Osteocyte (in vitro differentiated cells): ENCODE measurements around the gene AK8. TPM values are rescaled to one million over a fixed set of nuclear protein-coding genes. Genes with fewer than 3 reads are reported as not detected.
A peak's percentile ranks its signal among the peaks of the same experiment; 100 is the strongest.

Experiments used
- DNase-seq: peaks from one replicate; pipeline ENCODE4 v3.0.0; 2021; ENCODE audit warnings: mixed read lengths; ENCODE audit not compliant: unreplicated experiment; ENCODE audit errors: extremely low spot score
- H3K27ac Mint-ChIP-seq: one replicate; pipeline ENCODE4 v1.8.0; 2021; ENCODE audit warnings: mild to moderate bottlenecking, mixed read lengths; ENCODE audit not compliant: unreplicated experiment
- H3K27me3 Mint-ChIP-seq: one replicate; pipeline ENCODE4 v1.8.0; 2021; ENCODE audit warnings: mixed read lengths; ENCODE audit not compliant: unreplicated experiment
- H3K36me3 Mint-ChIP-seq: one replicate; pipeline ENCODE4 v1.8.0; 2021; ENCODE audit warnings: mixed read lengths; ENCODE audit not compliant: unreplicated experiment
- H3K4me1 Mint-ChIP-seq: one replicate; pipeline ENCODE4 v1.8.0; 2021; ENCODE audit warnings: mixed read lengths; ENCODE audit not compliant: unreplicated experiment
- H3K4me3 Mint-ChIP-seq: one replicate; pipeline ENCODE4 v1.8.0; 2021; ENCODE audit warnings: mild to moderate bottlenecking, moderate library complexity, mixed read lengths; ENCODE audit not compliant: unreplicated experiment
- H3K9me3 Mint-ChIP-seq: one replicate; pipeline ENCODE4 v1.8.0; 2021; ENCODE audit warnings: mixed read lengths; ENCODE audit not compliant: unreplicated experiment
- total RNA-seq: library from RNA; stranded (reverse); gene quantifications from 2 replicates; pipeline ENCODE4 v1.2.1, GENCODE V29; 2021
- TF ChIP-seq, protein P1 (sequence below): fragments of 200-600 bp; sonication (generic); IDR thresholded peaks from 2 replicates; pipeline ENCODE4 v1.5.0; 2021; ENCODE audit warnings: antibody characterized with exemption, mild to moderate bottlenecking, moderate library complexity

AK8 gene
- total RNA-seq, 1 donor from 2014 or later: 0.91 TPM

DNA sequence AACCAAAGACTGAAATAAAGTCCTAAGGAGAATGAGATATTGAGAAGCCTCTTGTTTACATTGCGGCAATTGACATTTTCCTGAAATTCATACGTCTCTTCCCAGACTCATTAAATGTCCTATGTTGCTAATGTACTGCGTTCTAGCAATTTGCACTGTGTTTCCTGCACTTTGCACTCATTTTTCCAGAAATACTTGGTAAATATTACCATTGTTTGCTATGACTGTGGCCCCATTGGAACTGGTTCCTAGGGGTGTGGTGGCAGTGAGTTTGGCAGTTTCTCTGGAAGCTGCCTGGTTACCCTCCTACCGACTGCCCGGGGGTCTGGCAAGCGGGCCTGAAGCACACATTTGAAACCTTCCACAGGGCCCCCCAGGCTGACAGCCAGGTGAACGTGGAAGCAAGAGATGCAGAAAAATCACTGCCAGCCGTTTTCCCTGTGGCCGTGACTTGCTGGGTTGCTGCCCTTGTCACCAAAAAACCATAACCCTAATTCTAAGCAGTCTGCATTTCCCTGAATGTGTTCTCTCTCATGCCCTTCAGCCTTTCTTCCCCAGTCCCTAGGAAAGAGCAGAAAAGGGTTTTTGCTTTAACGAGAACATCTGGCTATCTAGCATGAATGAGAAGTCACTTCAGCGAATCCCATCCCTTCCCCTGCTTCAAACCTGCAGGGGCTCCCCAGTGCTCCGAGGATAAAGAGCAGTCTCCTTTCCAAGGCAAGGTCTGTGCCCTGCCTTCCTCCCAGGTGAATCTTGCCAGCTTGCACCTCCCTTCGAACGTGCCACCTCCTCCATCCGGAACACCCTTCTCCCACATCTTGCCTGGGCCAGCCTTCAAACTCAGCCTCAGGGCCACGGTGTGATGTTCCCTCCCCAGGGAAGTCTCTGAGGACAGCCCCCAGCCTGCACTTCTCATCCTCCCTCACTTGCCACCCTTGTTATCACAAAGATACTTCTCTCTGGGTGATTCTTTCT is 84.2 kb downstream of the AK8 start:
- H3K27me3 Mint-ChIP-seq: peaks cover 46% of the 10 kb centered on the region

DNA sequence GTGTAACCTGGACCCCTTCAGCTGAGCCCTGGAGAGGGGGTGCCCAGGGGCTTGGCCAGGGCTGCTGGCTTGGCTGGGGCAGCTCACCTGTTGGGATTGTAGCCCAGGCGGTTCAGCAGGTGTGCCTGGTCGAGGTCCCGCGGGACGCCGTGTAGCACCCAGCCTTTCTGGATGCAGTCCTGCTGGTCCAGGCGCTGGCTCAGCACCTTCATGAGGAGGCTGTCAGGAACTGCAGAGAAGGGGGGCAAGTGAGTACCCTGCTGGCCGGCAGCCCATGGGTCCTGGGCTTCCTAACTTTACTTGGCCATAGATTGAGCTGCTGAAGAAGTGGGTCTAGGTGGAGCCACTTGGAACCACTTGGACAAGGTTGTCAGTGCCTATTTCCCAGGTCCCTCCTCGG is 85.5 kb downstream of the AK8 start:
- peaks cover 8% of the 10 kb centered on the region for H3K9me3 Mint-ChIP-seq
- no peak for DNase-seq
- H3K36me3 Mint-ChIP-seq: no peaks in the 10 kb centered on the region
- H3K27ac Mint-ChIP-seq: no peak overlapping the region
- H3K4me1 Mint-ChIP-seq: no peaks in the 10 kb centered on the region
- H3K27me3 Mint-ChIP-seq: peaks cover 46% of the 10 kb centered on the region
- H3K4me3 Mint-ChIP-seq: no peak overlapping the region
- TF ChIP-seq, protein P1, sequence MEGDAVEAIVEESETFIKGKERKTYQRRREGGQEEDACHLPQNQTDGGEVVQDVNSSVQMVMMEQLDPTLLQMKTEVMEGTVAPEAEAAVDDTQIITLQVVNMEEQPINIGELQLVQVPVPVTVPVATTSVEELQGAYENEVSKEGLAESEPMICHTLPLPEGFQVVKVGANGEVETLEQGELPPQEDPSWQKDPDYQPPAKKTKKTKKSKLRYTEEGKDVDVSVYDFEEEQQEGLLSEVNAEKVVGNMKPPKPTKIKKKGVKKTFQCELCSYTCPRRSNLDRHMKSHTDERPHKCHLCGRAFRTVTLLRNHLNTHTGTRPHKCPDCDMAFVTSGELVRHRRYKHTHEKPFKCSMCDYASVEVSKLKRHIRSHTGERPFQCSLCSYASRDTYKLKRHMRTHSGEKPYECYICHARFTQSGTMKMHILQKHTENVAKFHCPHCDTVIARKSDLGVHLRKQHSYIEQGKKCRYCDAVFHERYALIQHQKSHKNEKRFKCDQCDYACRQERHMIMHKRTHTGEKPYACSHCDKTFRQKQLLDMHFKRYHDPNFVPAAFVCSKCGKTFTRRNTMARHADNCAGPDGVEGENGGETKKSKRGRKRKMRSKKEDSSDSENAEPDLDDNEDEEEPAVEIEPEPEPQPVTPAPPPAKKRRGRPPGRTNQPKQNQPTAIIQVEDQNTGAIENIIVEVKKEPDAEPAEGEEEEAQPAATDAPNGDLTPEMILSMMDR: no peak

More for the DNA sequence above, 84.2 kb downstream of the AK8 start:
- Mint-ChIP-seq H3K36me3 (no peaks in the 10 kb centered on the region), H3K4me1 (no peaks in the 10 kb centered on the region), H3K4me3 (no peak overlapping the region), H3K9me3 (no peaks in the 10 kb centered on the region), H3K27ac (no peak overlapping the region)
- DNase-seq: peak; percentile 70
- TF ChIP-seq, protein P1: no peak

DNA sequence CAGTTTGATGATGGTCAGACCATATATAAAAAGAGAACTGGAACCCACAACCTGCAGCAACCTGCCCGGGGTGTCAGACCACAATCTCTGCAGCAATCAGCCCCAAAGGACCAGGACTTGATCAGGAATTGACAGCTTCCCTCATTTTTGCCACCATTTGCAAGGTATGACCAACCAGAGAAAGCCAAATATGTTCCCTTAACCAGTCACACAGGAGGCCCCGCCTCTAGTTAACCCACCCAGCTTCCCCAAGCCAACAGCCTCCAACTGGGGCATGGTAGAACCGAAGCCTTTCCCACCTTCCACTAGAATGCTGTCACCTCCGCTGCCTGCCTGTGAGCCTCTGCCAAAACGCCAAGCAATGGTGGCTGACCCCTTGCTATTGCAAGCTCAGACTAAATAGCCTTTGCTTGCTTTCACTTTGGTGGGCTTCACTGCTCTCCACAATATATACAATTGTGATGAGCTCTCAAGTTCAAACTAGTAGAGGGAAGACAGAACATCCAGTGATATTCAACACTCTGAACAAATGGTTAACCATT is 86.3 kb downstream of the AK8 start:
- Mint-ChIP-seq H3K4me3 (no peak overlapping the region), H3K27me3 (peaks cover 46% of the 10 kb centered on the region)
- peak; percentile 70 for DNase-seq

DNA sequence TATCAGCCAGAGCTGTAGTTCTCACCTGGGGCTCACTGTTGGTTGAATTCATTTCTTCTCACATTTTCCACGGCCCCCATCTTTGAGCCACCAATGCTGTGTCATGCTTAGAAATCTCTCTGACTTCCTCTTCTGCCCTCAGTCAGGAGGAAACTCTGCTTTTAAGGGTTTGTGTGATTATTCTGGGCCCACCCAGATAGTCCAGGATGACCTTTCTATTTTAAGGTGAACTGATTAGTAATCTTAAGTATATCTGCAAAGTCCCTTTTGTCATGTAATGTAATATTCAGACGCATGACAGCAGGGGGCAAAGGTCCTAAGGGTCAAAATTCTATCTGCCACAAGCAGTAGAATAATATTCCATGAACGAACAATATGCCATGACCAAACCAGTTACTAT is 88.4 kb downstream of the AK8 start:
- TF ChIP-seq, protein P1: no peak
- H3K4me3 Mint-ChIP-seq: no peak overlapping the region
- H3K36me3 Mint-ChIP-seq: no peaks in the 10 kb centered on the region
- DNase-seq: no peak
- H3K4me1 Mint-ChIP-seq: no peaks in the 10 kb centered on the region
- no peak overlapping the region for H3K27ac Mint-ChIP-seq
- H3K27me3 Mint-ChIP-seq: peaks cover 52% of the 10 kb centered on the region
- peaks cover 8% of the 10 kb centered on the region for H3K9me3 Mint-ChIP-seq

More for the DNA sequence above, 86.3 kb downstream of the AK8 start:
- TF ChIP-seq, protein P1: no peak
- Mint-ChIP-seq H3K36me3 (no peaks in the 10 kb centered on the region), H3K4me1 (no peaks in the 10 kb centered on the region), H3K27ac (no peak overlapping the region), H3K9me3 (peaks cover 8% of the 10 kb centered on the region)

DNA sequence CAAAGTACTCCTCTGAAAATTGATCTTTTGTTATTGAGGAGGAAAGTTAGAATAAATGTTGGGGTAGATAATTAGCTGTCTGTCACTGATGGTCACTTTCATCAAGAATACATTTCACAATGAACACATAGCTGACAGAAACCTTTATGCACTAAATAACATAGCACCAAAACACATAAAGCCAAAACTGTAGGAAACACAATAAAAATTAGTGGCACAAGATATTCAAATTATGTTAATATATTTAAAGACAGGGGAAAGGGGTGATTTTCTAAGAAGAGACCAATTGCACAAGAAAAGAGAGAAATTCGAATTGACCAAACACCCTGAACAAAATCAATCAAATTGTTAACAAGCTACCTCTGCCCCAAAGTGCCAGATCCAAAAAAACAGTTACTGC is 89.7 kb downstream of the AK8 start:
- no peaks in the 10 kb centered on the region for H3K36me3 Mint-ChIP-seq
- H3K27me3 Mint-ChIP-seq: peaks cover 53% of the 10 kb centered on the region
- DNase-seq: no peak
- no peak overlapping the region for H3K27ac Mint-ChIP-seq
- H3K9me3 Mint-ChIP-seq: peaks cover 8% of the 10 kb centered on the region
- no peaks in the 10 kb centered on the region for H3K4me1 Mint-ChIP-seq
- H3K4me3 Mint-ChIP-seq: no peak overlapping the region
- TF ChIP-seq, protein P1: no peak
